ENCODE results near the gene OTOG. TPM values are rescaled to one million over a fixed set of nuclear protein-coding genes. Genes with fewer than 3 reads are reported as not detected.

Gene OTOG
- total and polyA plus RNA-seq, 2 donors (not counting 3 experiments of a cell fraction or from before 2014, with no cell fraction given) = not detected

GRCh38 chr11:17607591-17608570, 60.8 kb downstream of the OTOG start:
- BruUV-seq (replicated peaks) = no TSS peak
- Histone ChIP-seq H3K9ac (replicated peaks; ENCODE audit: extremely low read depth, insufficient read depth, low read length) (no peak overlapping the region), H3K27me3 (ENCODE audit: control insufficient read depth in 2 of 2, insufficient read depth in 2 of 2, low read length in 2 of 2) (no peaks in the 10 kb centered on the region), H3K4me2 (ENCODE audit: insufficient read depth, low read length) (no peak overlapping the region), H3K4me1 (ENCODE audit: control insufficient read depth, extremely low read depth, insufficient read depth, low read length) (no peaks in the 10 kb centered on the region), H4K20me1 (replicated peaks; ENCODE audit: control insufficient read depth, extremely low read depth, insufficient read depth, low read length) (no peaks in the 10 kb centered on the region), H3K27ac (ENCODE audit: insufficient read depth, low read depth, low read length) (no peak overlapping the region), H3K9me1 (replicated peaks; ENCODE audit: control insufficient read depth, extremely low read depth, insufficient read depth, low read length) (no peaks in the 10 kb centered on the region), H3K9me3 (replicated peaks; ENCODE audit: control insufficient read depth, insufficient read depth, low read length) (no peaks in the 10 kb centered on the region), H3K36me3 (ENCODE audit: control insufficient read depth in 2 of 2, extremely low read depth in 1 of 2, insufficient read depth in 2 of 2, low read length in 2 of 2) (no peaks in the 10 kb centered on the region), H3K4me3 (replicated peaks in 1 of 3; ENCODE audit: insufficient read depth in 1 of 3, low read depth in 1 of 3, low read length in 3 of 3) (no peak overlapping the region), H2AFZ (ENCODE audit: low read depth, low read length) (no peak overlapping the region), H3K79me2 (ENCODE audit: control insufficient read depth, insufficient read depth, low read length) (no peaks in the 10 kb centered on the region)
- POLR2A ChIA-PET = no interaction called here
- CTCF ChIA-PET = no interaction called here
- FAIRE-seq = no peak
- dilution Hi-C loops (cut with MboI; ENCODE audit: extremely low pct_ligation_motif_present, low sequenced_read_pairs) = no loop called here
- TF ChIP-seq MYC (IDR thresholded peaks at IDR 0.05; ENCODE audit: low read depth, low read length) (no peak), JUN (IDR thresholded peaks at IDR 0.05; ENCODE audit: borderline replicate concordance, insufficient read depth, insufficient read length, low read depth) (no peak), MAX (IDR thresholded peaks at IDR 0.05; ENCODE audit: insufficient read depth, insufficient read length) (no peak), POLR2A (IDR thresholded peaks at IDR 0.05; ENCODE audit: low read depth, low read length) (no peak), GATA2 (IDR thresholded peaks at IDR 0.05; ENCODE audit: insufficient read depth, insufficient read length, low read depth, low read length) (no peak), POLR2AphosphoS5 (IDR thresholded peaks at IDR 0.05; ENCODE audit: insufficient read depth, low read depth, low read length) (no peak), FOS (IDR thresholded peaks at IDR 0.05; ENCODE audit: borderline replicate concordance, insufficient read depth, low read length) (no peak), EZH2 (IDR thresholded peaks at IDR 0.05; ENCODE audit: borderline replicate concordance, low read depth, low read length, severe bottlenecking) (no peak)
- TF ChIP-seq, protein P1, sequence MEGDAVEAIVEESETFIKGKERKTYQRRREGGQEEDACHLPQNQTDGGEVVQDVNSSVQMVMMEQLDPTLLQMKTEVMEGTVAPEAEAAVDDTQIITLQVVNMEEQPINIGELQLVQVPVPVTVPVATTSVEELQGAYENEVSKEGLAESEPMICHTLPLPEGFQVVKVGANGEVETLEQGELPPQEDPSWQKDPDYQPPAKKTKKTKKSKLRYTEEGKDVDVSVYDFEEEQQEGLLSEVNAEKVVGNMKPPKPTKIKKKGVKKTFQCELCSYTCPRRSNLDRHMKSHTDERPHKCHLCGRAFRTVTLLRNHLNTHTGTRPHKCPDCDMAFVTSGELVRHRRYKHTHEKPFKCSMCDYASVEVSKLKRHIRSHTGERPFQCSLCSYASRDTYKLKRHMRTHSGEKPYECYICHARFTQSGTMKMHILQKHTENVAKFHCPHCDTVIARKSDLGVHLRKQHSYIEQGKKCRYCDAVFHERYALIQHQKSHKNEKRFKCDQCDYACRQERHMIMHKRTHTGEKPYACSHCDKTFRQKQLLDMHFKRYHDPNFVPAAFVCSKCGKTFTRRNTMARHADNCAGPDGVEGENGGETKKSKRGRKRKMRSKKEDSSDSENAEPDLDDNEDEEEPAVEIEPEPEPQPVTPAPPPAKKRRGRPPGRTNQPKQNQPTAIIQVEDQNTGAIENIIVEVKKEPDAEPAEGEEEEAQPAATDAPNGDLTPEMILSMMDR (IDR thresholded peaks at IDR 0.05; ENCODE audit: extremely low read depth in 1 of 2, insufficient read depth in 1 of 2, low read depth in 1 of 2, low read length in 2 of 2) = no peak
- no peak for DNase-seq (ENCODE audit: low read depth, low spot score)
- intact Hi-C loops (cut with micrococcal nuclease) = no loop called here

Data from endothelial cell of umbilical vein (primary cell).